K562 (cell line): ENCODE results near the gene EFNA2. TPM values are rescaled to one million over a fixed set of nuclear protein-coding genes. Genes with fewer than 3 reads are reported as not detected.

ENCODE experiments used
- ATAC-seq: fragments of 200-7000 bp; cut with Tn5 transposase; 3 replicates; pipeline ENCODE4 v1.9.1; 2020; ENCODE audit warnings: moderate library complexity
- BruUV-seq: library from RNA; stranded (reverse); fragments of 400-500 nt; replicated peaks from 2 replicates; lab custom pipeline; 2021; lab: Mats Ljungman, UMichigan
- CTCF ChIA-PET: fragments of 300-600 bp; formaldehyde crosslinking; extraction: SDS; loops from one replicate; lab custom pipeline; 2021; ENCODE audit warnings: low intra/inter-chr PET ratio; lab: Yijun Ruan, JAX
- POLR2A ChIA-PET: fragments of 300-600, 350-650 bp; sonication (Branson Sonifier 250); formaldehyde crosslinking; extraction: SDS; loops from one replicate; lab custom pipeline; 2021; ENCODE audit warnings: antibody characterized with exemption, inconsistent platforms; lab: Yijun Ruan, JAX
- DNase-seq, 4 experiments: peaks; one replicate each; pipeline versions ENCODE4 v3.0.0 to v3.0.0-alpha.2; 2011 to 2018; ENCODE audit warnings: low spot score in 3 of 4, mixed read lengths in 3 of 4; ENCODE audit errors: extremely low read depth in 1 of 4
- FAIRE-seq: peaks from 2 replicates; lab custom pipeline; 2011; peaks lifted over from hg19 to GRCh38; lab: Jason Lieb, UNC
- H2AFZ ChIP-seq: 2 replicates; pipeline ENCODE4 v1.6.0; 2011; ENCODE audit warnings: low read depth, low read length, control low read depth, inconsistent platforms
- H3K27ac ChIP-seq: fragments of 200-600 bp; 3 replicates; pipeline ENCODE4 v1.8.0; 2011; ENCODE audit warnings: low read depth, mild to moderate bottlenecking, control low read depth, inconsistent platforms, low read length, moderate library complexity, mixed read lengths; ENCODE audit errors: extremely low read depth
- H3K27me3 ChIP-seq, 2 experiments: fragments of 300-600 bp in 1 of 2; 2 replicates in 1 of 2; 3 replicates in 1 of 2; pipeline versions ENCODE4 v1.6.0 to v1.8.0; 2011; ENCODE audit warnings: inconsistent platforms in 2 of 2, low read length in 2 of 2, mild to moderate bottlenecking in 1 of 2, mixed read lengths in 1 of 2, moderate library complexity in 1 of 2; ENCODE audit not compliant: control insufficient read depth in 2 of 2, insufficient read depth in 2 of 2
- H3K36me3 ChIP-seq: fragments of 300-600 bp; 3 replicates; pipeline ENCODE4 v1.8.0; 2011; ENCODE audit warnings: mild to moderate bottlenecking, low read length, inconsistent platforms; ENCODE audit not compliant: control insufficient read depth, insufficient read depth
- H3K4me1 ChIP-seq, 2 experiments: fragments of 200-600 bp in 1 of 2; replicated peaks in 1 of 2; 2 replicates in 1 of 2; 3 replicates in 1 of 2; pipeline versions ENCODE4 v1.5.1 to v1.8.0; 2011; ENCODE audit warnings: inconsistent platforms in 2 of 2, low read length in 2 of 2, mild to moderate bottlenecking in 1 of 2, mixed read lengths in 1 of 2, moderate library complexity in 1 of 2; ENCODE audit not compliant: control insufficient read depth in 2 of 2, insufficient read depth in 2 of 2
- H3K4me2 ChIP-seq: 2 replicates; pipeline ENCODE4 v1.6.1; 2011; ENCODE audit warnings: low read length, control low read depth, inconsistent platforms, mixed read lengths; ENCODE audit not compliant: insufficient read depth
- H3K4me3 ChIP-seq: fragments of 200-600 bp; sonication (generic), shearing (Covaris generic); 2 replicates; pipeline ENCODE4 v1.5.1; 2016; ENCODE audit warnings: control low read depth, inconsistent platforms
- H3K79me2 ChIP-seq: fragments of 200-600 bp; 3 replicates; pipeline ENCODE4 v1.8.0; 2011; ENCODE audit warnings: low read length, inconsistent platforms; ENCODE audit not compliant: control insufficient read depth, insufficient read depth
- H3K9ac ChIP-seq, 2 experiments: 2 replicates each; pipeline versions ENCODE4 v1.6.0 to v1.6.1; 2011; ENCODE audit warnings: low read depth in 2 of 2, low read length in 2 of 2, control low read depth in 1 of 2, inconsistent platforms in 1 of 2, mild to moderate bottlenecking in 1 of 2, mixed read lengths in 1 of 2; ENCODE audit not compliant: insufficient read depth in 1 of 2
- H3K9me1 ChIP-seq: one replicate; pipeline ENCODE4 v1.6.0; 2011; ENCODE audit warnings: inconsistent platforms, mild to moderate bottlenecking, low read length, moderate library complexity; ENCODE audit not compliant: control insufficient read depth, insufficient read depth
- H3K9me3 ChIP-seq: replicated peaks from 2 replicates; pipeline ENCODE4 v1.5.1; 2011; ENCODE audit warnings: low read depth, low read length, inconsistent platforms; ENCODE audit not compliant: control insufficient read depth, insufficient read depth
- H4K20me1 ChIP-seq: replicated peaks from 2 replicates; pipeline ENCODE4 v1.6.1; 2011; ENCODE audit warnings: low read length, inconsistent platforms, mixed read lengths; ENCODE audit not compliant: control insufficient read depth, insufficient read depth
- ETV1 ChIP-seq: fragments of 450-650 bp; conservative IDR thresholded peaks from 2 replicates; pipeline ENCODE4 v1.6.1; 2016; ENCODE audit warnings: missing genetic modification characterization, control low read depth, low read depth, missing compliant biosample characterization
- HNRNPK ChIP-seq: fragments of 200-400 bp; formaldehyde crosslinking; IDR thresholded peaks from one replicate; pipeline ENCODE4 v1.6.1; 2018; ENCODE audit warnings: mild to moderate bottlenecking, low read depth, low read length; ENCODE audit not compliant: poor library complexity, severe bottlenecking
- ILF3 ChIP-seq: fragments of 450-650 bp; IDR thresholded peaks from 2 replicates; pipeline ENCODE4 v1.6.1; 2018; ENCODE audit warnings: antibody characterized with exemption, mild to moderate bottlenecking, moderate library complexity, borderline replicate concordance
- IRF2 ChIP-seq: sonication (generic); formaldehyde crosslinking; IDR thresholded peaks from 2 replicates; pipeline ENCODE4 v1.8.1; 2022; ENCODE audit warnings: mild to moderate bottlenecking, missing genetic modification reagents
- ZBTB7A ChIP-seq: IDR thresholded peaks from 2 replicates; pipeline ENCODE4 v1.6.1; 2011; ENCODE audit warnings: low read depth, mild to moderate bottlenecking, low read length, moderate library complexity, borderline replicate concordance; ENCODE audit not compliant: control insufficient read depth
- ZNF263 ChIP-seq: sonication (generic); formaldehyde crosslinking; IDR thresholded peaks from 2 replicates; pipeline ENCODE4 v1.8.0; 2022; ENCODE audit warnings: mild to moderate bottlenecking, missing genetic modification reagents, borderline replicate concordance
- WGBS: fragments of 100-300 bp; shearing (Covaris generic); methylation state at CpG from one replicate; pipeline ENCODE4 v1.1.6; 2016; ENCODE audit warnings: low coverage, mixed read lengths; ENCODE audit not compliant: insufficient coverage; ENCODE audit errors: missing lambda C conversion rate; 5-methylcytosine and 5-hydroxymethylcytosine counted together
- in situ Hi-C: fragments of 300-500 bp; cut with MboI; formaldehyde crosslinking; loops from 4 replicates; pipeline ENCODE4 v1.15.0; 2018; ENCODE audit warnings: inconsistent platforms, mixed read lengths
- intact Hi-C: fragments of 100-400 bp; cut with micrococcal nuclease; formaldehyde crosslinking; loops from 2 replicates; pipeline ENCODE4 v1.14.2; 2022
- polyA plus RNA-seq, 8 experiments: library from polyadenylated mRNA; depleted of rRNA in 4 of 8; stranded (reverse) in 5 of 8; unstranded in 3 of 8; fragments of >200 nt; fragmentation: Nextera tagmentation in 2 of 8; fragmentation: Illumina TruSeq in 1 of 8; extraction: Ambion mirVana in 2 of 8; extraction: Trizol in 1 of 8; gene quantifications; 2 replicates each; pipeline versions ENCODE4 v1.2.1 to v1.2.3, GENCODE V29; 2011 to 2014; ENCODE audit warnings: inconsistent platforms in 1 of 8, missing spikeins in 1 of 8
- total RNA-seq, 7 experiments: library from RNA; depleted of rRNA in 6 of 7; stranded (reverse); fragments of >200 nt in 6 of 7; fragmentation: Illumina TruSeq in 2 of 7; extraction: Trizol in 2 of 7; gene quantifications; 2 replicates each; pipeline versions ENCODE4 v1.2.1 to v1.2.3, GENCODE V29; 2011 to 2021; ENCODE audit warnings: low replicate concordance in 1 of 7
- TF ChIP-seq, protein P1 (sequence below): fragments of 450-650 bp; IDR thresholded peaks from 2 replicates; pipeline ENCODE4 v1.6.1; 2016; ENCODE audit warnings: mild to moderate bottlenecking, moderate library complexity
- TF ChIP-seq, protein P2 (sequence below): fragments of 450-650 bp; formaldehyde crosslinking; IDR thresholded peaks from 2 replicates; pipeline ENCODE4 v1.4.0; 2022; ENCODE audit warnings: missing genetic modification characterization

Gene EFNA2
- total and polyA plus RNA-seq, 9 of the 15 experiments (the other 6 are each of a cell fraction or from before 2014, with no cell fraction given): 0.11 to 0.44 (median 0.15) TPM; not detected in 6

DNA sequence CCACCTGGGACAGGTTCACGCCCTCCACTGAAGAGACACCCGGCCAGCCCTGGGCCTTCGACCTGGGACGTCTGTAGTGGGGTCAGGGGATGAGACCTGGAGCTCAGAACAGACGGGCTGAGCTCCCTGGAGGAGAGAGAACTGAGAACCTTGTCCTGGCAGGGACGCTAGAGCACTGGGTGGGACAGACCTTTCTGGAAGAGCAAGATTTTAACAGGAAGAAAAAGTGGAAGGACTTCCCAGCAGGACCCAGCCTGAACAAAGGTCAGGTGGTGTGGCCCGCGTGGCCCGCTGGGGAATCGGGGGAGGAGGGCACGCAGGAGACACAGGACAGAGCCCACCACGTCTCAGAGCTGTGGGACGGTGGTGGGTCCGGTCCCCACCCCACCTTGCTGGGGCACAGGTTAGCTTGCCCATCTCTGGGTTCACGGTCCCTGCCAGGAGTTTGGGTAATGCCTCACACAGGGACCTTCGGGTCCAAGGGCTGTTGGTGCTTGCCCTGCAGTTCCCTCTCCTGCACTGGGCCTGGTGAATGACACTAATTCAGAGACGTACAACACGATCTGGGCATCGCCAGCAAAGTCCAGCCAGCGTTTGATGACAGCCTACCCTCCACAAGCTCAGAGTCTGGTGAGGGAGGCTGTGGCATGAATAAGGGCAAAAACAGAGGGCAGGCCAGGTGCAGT is 1.2 kb upstream of the EFNA2 start:
- WGBS: 28% methylated on average over 19 of the region's 20 CpGs
- no peaks in the 10 kb centered on the region for H3K79me2 ChIP-seq
- peaks cover 18% of the 10 kb centered on the region for H4K20me1 ChIP-seq
- FAIRE-seq (peak; percentile 37), ATAC-seq (no peak), DNase-seq (no peak)
- ChIA-PET POLR2A (interaction anchor here (0.6 to 1.5 kb wide), 7 partner anchors 9 to 133 kb away, joined by 3 to 7 read pairs (median 4); partner anchors contain the start of genes CIRBP and FAM174C), CTCF (no interaction called here)
- no TSS peak for BruUV-seq
- H3K9ac ChIP-seq: peak overlapping the region in 1 of 2 experiments; percentile 4; a peak in 1 of 4 replicates
- no peak overlapping the region for H3K27ac ChIP-seq
- H3K27me3 ChIP-seq: peaks cover 19 to 44% of the 10 kb centered on the region in 2 experiments; a peak in 4 of 5 replicates
- H3K36me3 ChIP-seq: peaks cover 15% of the 10 kb centered on the region; the same call in 1 of the 3 replicates
- no peak overlapping the region for H2AFZ ChIP-seq
- in situ Hi-C loops: no loop called here
- TF ChIP-seq, protein P1, sequence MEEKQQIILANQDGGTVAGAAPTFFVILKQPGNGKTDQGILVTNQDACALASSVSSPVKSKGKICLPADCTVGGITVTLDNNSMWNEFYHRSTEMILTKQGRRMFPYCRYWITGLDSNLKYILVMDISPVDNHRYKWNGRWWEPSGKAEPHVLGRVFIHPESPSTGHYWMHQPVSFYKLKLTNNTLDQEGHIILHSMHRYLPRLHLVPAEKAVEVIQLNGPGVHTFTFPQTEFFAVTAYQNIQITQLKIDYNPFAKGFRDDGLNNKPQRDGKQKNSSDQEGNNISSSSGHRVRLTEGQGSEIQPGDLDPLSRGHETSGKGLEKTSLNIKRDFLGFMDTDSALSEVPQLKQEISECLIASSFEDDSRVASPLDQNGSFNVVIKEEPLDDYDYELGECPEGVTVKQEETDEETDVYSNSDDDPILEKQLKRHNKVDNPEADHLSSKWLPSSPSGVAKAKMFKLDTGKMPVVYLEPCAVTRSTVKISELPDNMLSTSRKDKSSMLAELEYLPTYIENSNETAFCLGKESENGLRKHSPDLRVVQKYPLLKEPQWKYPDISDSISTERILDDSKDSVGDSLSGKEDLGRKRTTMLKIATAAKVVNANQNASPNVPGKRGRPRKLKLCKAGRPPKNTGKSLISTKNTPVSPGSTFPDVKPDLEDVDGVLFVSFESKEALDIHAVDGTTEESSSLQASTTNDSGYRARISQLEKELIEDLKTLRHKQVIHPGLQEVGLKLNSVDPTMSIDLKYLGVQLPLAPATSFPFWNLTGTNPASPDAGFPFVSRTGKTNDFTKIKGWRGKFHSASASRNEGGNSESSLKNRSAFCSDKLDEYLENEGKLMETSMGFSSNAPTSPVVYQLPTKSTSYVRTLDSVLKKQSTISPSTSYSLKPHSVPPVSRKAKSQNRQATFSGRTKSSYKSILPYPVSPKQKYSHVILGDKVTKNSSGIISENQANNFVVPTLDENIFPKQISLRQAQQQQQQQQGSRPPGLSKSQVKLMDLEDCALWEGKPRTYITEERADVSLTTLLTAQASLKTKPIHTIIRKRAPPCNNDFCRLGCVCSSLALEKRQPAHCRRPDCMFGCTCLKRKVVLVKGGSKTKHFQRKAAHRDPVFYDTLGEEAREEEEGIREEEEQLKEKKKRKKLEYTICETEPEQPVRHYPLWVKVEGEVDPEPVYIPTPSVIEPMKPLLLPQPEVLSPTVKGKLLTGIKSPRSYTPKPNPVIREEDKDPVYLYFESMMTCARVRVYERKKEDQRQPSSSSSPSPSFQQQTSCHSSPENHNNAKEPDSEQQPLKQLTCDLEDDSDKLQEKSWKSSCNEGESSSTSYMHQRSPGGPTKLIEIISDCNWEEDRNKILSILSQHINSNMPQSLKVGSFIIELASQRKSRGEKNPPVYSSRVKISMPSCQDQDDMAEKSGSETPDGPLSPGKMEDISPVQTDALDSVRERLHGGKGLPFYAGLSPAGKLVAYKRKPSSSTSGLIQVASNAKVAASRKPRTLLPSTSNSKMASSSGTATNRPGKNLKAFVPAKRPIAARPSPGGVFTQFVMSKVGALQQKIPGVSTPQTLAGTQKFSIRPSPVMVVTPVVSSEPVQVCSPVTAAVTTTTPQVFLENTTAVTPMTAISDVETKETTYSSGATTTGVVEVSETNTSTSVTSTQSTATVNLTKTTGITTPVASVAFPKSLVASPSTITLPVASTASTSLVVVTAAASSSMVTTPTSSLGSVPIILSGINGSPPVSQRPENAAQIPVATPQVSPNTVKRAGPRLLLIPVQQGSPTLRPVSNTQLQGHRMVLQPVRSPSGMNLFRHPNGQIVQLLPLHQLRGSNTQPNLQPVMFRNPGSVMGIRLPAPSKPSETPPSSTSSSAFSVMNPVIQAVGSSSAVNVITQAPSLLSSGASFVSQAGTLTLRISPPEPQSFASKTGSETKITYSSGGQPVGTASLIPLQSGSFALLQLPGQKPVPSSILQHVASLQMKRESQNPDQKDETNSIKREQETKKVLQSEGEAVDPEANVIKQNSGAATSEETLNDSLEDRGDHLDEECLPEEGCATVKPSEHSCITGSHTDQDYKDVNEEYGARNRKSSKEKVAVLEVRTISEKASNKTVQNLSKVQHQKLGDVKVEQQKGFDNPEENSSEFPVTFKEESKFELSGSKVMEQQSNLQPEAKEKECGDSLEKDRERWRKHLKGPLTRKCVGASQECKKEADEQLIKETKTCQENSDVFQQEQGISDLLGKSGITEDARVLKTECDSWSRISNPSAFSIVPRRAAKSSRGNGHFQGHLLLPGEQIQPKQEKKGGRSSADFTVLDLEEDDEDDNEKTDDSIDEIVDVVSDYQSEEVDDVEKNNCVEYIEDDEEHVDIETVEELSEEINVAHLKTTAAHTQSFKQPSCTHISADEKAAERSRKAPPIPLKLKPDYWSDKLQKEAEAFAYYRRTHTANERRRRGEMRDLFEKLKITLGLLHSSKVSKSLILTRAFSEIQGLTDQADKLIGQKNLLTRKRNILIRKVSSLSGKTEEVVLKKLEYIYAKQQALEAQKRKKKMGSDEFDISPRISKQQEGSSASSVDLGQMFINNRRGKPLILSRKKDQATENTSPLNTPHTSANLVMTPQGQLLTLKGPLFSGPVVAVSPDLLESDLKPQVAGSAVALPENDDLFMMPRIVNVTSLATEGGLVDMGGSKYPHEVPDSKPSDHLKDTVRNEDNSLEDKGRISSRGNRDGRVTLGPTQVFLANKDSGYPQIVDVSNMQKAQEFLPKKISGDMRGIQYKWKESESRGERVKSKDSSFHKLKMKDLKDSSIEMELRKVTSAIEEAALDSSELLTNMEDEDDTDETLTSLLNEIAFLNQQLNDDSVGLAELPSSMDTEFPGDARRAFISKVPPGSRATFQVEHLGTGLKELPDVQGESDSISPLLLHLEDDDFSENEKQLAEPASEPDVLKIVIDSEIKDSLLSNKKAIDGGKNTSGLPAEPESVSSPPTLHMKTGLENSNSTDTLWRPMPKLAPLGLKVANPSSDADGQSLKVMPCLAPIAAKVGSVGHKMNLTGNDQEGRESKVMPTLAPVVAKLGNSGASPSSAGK: no peak
- TF ChIP-seq, protein P2, sequence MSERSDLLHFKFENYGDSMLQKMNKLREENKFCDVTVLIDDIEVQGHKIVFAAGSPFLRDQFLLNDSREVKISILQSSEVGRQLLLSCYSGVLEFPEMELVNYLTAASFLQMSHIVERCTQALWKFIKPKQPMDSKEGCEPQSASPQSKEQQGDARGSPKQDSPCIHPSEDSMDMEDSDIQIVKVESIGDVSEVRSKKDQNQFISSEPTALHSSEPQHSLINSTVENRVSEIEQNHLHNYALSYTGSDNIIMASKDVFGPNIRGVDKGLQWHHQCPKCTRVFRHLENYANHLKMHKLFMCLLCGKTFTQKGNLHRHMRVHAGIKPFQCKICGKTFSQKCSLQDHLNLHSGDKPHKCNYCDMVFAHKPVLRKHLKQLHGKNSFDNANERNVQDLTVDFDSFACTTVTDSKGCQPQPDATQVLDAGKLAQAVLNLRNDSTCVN (CRISPR knock-in tag): no peak
- TF ChIP-seq ILF3 (no peak), ETV1 (tag) (no peak), ZNF263 (CRISPR knock-in tag) (peak; percentile 43; the same call in 1 of the 2 replicates), ZBTB7A (no peak), HNRNPK (no peak), IRF2 (CRISPR knock-in tag) (0 out of 2 replicates have a peak, but pooled peaks have one; percentile 17)
- no peaks in the 10 kb centered on the region for H3K9me3 ChIP-seq
- H3K4me3 ChIP-seq: no peak overlapping the region
- H3K4me1 ChIP-seq: peaks cover 0 to 84% of the 10 kb centered on the region in 2 experiments; a peak in 2 of 5 replicates
- intact Hi-C loops: no loop called here
- no peaks in the 10 kb centered on the region for H3K9me1 ChIP-seq
- no peak overlapping the region for H3K4me2 ChIP-seq
